Mesangial cell (primary cell): Measurements from ENCODE around the gene DNAAF6. TPM values are rescaled to one million over a fixed set of nuclear protein-coding genes. Genes with fewer than 3 reads are reported as not detected.

Experiments used
- total RNA-seq: library from RNA; depleted of rRNA; stranded (reverse); fragments of >200 nt; gene quantifications from 2 replicates; pipeline ENCODE4 v1.2.3, GENCODE V29; 2015

The DNAAF6 gene
- total RNA-seq, result not detected in 2 replicates

DNA sequence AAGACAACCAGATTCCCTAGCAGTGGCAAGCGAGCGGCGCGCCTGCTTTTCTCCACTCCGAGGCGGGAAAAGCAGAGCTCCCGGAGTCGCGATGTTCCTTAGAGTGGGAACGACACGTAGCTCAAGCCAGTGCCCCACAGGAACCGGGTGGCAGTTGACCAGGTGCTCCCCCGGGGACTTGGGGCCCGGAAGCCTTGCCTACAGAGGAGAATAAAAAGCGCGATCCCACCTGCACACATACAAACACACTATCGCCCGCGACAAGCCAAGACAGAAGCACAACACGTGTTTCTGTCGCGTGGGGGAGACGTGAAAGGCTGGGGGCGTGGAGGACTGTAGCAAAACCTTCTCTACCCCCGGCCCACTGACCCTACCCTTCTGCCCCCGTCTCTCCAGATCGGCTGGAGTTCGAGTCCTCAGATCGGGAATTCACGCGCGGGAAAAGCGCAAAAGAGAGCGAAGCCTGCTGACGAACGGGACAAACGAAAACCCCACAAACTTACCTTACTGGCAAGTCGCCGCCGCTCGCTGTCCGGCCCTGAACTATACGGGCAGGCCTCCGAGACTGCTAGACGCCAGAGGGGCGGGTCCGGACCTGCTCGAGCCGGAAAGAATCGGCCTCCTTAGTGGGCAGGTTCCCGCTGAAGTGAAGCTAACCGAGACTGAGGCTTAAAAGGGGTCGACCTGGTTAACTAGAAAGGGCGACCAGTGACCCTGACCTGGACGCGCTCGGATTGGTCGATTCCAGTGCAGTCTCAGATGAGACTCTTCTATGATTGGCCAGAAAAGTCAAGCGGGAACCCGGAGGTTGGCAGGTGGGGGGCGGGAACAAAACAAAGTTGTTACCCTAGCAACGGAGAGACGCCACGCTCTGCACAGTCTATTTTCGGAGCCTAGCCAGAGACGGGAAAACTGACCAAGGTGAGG, at the start of gene DNAAF6, which contains the start of gene NUP62CL:
Gene DNAAF6, plus strand, starts transcription at position 842 of the 927 bp plus-strand sequence. CDS start 6,265 bp downstream, outside the sequence.
Gene NUP62CL, minus strand, starts transcription at position 664 of the 927 bp plus-strand sequence. CDS start 31,287 bp downstream, outside the sequence.

Other genes with a start within 250 kb of the DNAAF6 start
- 10.5 and 13.5 TPM in 2 replicates for gene MORC4, start 206.4 kb upstream of the DNAAF6 start, total RNA-seq
- gene RBM41, start 87.8 kb upstream of the DNAAF6 start, total RNA-seq, result 5.7 TPM in 2 replicates
- 0.38 and 1.8 TPM in 2 replicates for gene NUP62CL, start 178 bp upstream of the DNAAF6 start, total RNA-seq
- under 0.01 and 0.16 TPM in 2 replicates for gene FRMPD3, start 243.0 kb downstream of the DNAAF6 start, total RNA-seq